8988T (cell line): ENCODE data around the gene HBG1.
"Not testable (repeated sequence)": the region's sequence is repeated elsewhere in the genome, so short reads cannot be mapped to it uniquely, and the experiment has no call there.

Experiments
- DNase-seq: peaks from one replicate; pipeline ENCODE4 v3.0.0; 2011

Gene HBG1

GRCh38 chr11:5249807-5250396, at the start of gene HBG1:
Gene HBG1, minus strand, starts transcription at chr11:5249857. Its CDS starts 53 bp downstream, at chr11:5249804.
- not testable (repeated sequence) for DNase-seq

- no peak for DNase-seq
These were observed 48.8 kb upstream of the HBG1 start for GRCh38 chr11:5298451-5298850.

- no peak for DNase-seq
These were observed 48.2 kb upstream of the HBG1 start for GRCh38 chr11:5297721-5298323.

- DNase-seq = not testable (repeated sequence)
These were observed 44.8 kb upstream of the HBG1 start for GRCh38 chr11:5294342-5294995.

GRCh38 chr11:5293028-5293427, 43.4 kb upstream of the HBG1 start:
- DNase-seq = no peak

GRCh38 chr11:5291207-5291838, 41.7 kb upstream of the HBG1 start:
- peak; percentile 39 for DNase-seq

- DNase-seq = no peak
These were observed 40.4 kb upstream of the HBG1 start for GRCh38 chr11:5290106-5290505.

GRCh38 chr11:5289696-5290095, 40.0 kb upstream of the HBG1 start:
- DNase-seq = no peak

- DNase-seq = no peak
These were observed 39.4 kb upstream of the HBG1 start for GRCh38 chr11:5288906-5289550.

- DNase-seq = no peak
These were observed 38.6 kb upstream of the HBG1 start for GRCh38 chr11:5288108-5288905.

- DNase-seq = no peak
These were observed 37.2 kb upstream of the HBG1 start for GRCh38 chr11:5286901-5287300.

- no peak for DNase-seq
These were observed 36.7 kb upstream of the HBG1 start for GRCh38 chr11:5286351-5286750.

- no peak for DNase-seq
These were observed 36.2 kb upstream of the HBG1 start for GRCh38 chr11:5285703-5286340.

- no peak for DNase-seq
These were observed 35.0 kb upstream of the HBG1 start for GRCh38 chr11:5284637-5285036.

GRCh38 chr11:5283882-5284281, 34.2 kb upstream of the HBG1 start:
- no peak for DNase-seq

- DNase-seq = no peak
These were observed 33.4 kb upstream of the HBG1 start for GRCh38 chr11:5283086-5283485.

- DNase-seq = no peak
These were observed 33.0 kb upstream of the HBG1 start for GRCh38 chr11:5282628-5283027.

- DNase-seq = no peak
These were observed 31.9 kb upstream of the HBG1 start for GRCh38 chr11:5281596-5281995.

GRCh38 chr11:5280582-5281102, 31.0 kb upstream of the HBG1 start:
- DNase-seq = peak; percentile 44

GRCh38 chr11:5279471-5280090, 29.9 kb upstream of the HBG1 start:
- DNase-seq = no peak

GRCh38 chr11:5277807-5278382, 28.2 kb upstream of the HBG1 start:
- DNase-seq = no peak
